GM13977 (cell line): ENCODE results near the gene LRRC41.
A peak's percentile ranks its signal among the peaks of the same experiment; 100 is the strongest.
"Not testable (repeated sequence)": the region's sequence is repeated elsewhere in the genome, so short reads cannot be mapped to it uniquely, and the experiment has no call there.

ENCODE experiments used
- DNase-seq: peaks from one replicate; pipeline ENCODE4 v3.0.0; 2012; ENCODE audit warnings: low spot score
- CTCF ChIP-seq: IDR thresholded peaks from 2 replicates; pipeline ENCODE4 v1.5.1; 2012; ENCODE audit warnings: mild to moderate bottlenecking, control low read depth; ENCODE audit not compliant: insufficient read depth; ENCODE audit errors: extremely low read depth, missing control alignments
- in situ Hi-C: fragments of 300-500 bp; cut with MboI; formaldehyde crosslinking; loops from one replicate; pipeline ENCODE4 v1.12.0; 2022; ENCODE audit warnings: low sequenced_read_pairs, low pct_unique_long_range_greater_than_20kb, mixed read lengths, inconsistent platforms; ENCODE audit not compliant: unreplicated experiment

The LRRC41 gene

GRCh38 chr1:46247436-46248121 lies 55.8 kb downstream of the LRRC41 start, which contains the start of gene RAD54L:
TSS of gene RAD54L (plus strand) at chr1:46247763. CDS start at chr1:46248406, 643 bp downstream.
- TF ChIP-seq CTCF, result no peak
- in situ Hi-C loops, result no loop called here
- DNase-seq, result peak; percentile 98

GRCh38 chr1:46246548-46247435 lies 56.6 kb downstream of the LRRC41 start:
- peak; percentile 70 for DNase-seq
- no peak for TF ChIP-seq CTCF
- in situ Hi-C loops, result no loop called here

DNA sequence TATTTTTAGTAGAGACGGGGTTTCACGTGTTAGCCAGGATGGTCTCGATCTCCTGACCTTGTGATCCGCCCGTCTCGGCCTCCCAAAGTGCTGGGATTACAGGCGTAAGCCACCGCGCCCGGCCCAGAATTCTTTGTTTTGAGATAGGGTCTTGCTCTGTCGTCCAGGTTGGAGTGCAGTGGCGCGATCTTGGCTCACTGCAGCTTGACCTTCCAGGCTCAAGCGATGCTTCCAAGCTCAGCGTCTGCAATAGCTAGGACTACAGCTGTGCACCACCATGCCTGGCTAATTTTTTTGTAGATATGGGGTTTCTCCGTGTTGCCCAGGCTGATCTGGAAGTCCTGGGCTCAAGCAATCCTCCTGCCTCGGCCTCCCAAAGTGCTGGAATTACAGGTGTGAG lies 57.3 kb downstream of the LRRC41 start:
- in situ Hi-C loops, DNase-seq: not testable (repeated sequence)

DNA sequence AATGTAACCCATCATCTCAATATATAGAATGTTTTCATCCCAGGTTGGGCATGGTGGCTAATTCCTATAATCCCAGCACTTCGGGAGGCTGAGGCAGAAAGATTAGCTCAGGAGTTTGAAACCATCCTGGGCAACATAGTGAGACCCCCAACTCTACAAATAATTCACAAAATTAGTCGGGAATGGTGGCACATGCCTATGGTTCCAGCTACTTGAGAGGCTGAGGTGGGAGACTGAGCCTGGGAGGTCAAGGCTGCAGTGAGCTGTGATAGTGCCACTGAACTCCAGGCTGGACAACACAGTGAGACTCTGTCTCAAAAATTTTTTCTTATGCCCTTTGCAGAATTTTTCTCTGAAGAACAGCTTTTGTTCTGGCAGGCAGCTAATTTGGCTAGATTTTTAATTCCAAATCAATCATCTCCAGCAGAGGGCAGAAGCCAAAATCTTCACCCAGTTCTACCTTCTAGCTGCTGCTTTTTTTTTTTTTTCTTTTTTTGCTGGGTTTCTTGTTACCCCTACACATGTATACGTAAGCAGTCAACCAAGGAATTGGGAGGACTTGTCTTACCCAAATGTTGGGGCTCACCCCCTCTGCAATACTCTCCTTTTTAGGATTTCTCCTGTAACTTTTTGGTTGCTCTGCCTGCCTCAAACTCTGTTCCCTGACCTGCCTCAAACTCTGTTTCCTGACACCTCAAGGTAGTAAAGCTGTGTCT lies 58.6 kb downstream of the LRRC41 start:
- DNase-seq, result peak; percentile 72
- in situ Hi-C loops, result no loop called here
- peak; percentile 41 for TF ChIP-seq CTCF

GRCh38 chr1:46243831-46244230 lies 59.6 kb downstream of the LRRC41 start:
- DNase-seq, in situ Hi-C loops: not testable (repeated sequence)

- in situ Hi-C loops, result no loop called here
- TF ChIP-seq CTCF, result no peak
- DNase-seq, result no peak
Measured at GRCh38 chr1:46242918-46243317, 60.5 kb downstream of the LRRC41 start.

DNA sequence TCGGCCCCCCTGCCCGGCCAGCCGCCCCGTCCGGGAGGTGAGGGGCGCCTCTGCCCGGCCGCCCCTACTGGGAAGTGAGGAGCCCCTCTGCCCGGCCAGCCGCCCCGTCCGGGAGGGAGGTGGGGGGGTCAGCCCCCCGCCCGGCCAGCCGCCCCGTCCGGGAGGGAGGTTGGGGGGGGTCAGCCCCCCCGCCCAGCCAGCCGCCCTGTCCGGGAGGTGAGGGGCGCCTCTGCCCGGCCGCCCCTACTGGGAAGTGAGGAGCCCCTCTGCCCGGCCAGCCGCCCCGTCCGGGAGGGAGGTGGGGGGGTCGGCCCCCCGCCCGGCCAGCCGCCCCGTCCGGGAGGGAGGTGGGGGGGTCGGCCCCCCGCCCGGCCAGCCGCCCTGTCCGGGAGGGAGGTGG lies 61.7 kb downstream of the LRRC41 start:
- DNase-seq, in situ Hi-C loops: not testable (repeated sequence)

- DNase-seq, in situ Hi-C loops: not testable (repeated sequence)
Measured at GRCh38 chr1:46238865-46239264, 64.6 kb downstream of the LRRC41 start.
